TTC549 (cell line): ENCODE measurements around the gene FAM107A.

Source experiments
- FAIRE-seq: peaks from 2 replicates; lab custom pipeline; 2012; peaks lifted over from hg19 to GRCh38; lab: Jason Lieb, UNC

The FAM107A gene

DNA sequence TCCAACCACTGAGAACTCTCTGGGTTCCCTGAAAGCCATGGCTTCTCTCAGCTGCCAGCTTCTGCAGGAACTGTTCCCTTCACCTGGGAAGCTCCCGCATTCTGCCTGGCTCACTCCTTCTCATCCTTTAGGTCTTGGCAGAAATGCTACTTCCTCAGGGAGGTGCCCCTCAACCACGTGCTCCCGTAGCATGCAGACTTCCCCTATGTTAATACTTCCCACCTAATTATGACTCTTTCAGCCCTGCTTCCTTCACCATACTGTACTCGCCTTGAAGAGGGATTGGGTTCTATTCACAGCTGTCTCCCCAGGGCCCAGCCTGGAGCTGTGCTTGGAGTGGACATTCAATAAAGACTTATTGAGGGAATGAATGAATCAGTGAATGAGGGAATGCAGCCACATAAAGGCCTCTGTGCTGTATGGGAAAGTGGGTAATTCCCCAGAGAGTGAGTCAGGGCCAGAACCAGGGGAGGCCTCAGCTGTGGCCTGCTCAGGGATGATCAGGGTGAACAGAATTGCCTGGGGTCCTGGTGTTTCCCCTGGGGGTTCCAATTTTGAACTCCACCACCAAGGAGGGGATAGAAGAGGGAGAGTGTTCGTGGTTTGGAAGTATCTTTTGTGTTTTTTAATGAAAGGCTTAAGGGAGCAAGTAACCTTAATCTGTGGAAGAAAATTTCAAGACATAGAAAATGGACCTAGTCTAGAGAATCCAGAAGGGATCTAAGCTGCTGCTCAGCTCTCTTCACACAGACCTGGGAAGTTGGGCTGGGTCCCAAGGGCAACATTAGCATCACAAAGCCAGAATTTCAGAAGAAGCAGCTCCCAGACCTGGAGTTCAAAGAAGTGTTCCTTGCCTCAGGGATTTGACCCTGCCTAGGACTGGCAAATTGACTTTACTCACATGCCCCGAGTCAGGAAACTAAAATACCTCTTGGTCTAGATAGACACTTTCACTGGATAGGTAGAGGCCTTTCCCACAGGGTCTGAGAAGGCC lies 14.6 kb upstream of the FAM107A start:
- FAIRE-seq, result no peak

DNA sequence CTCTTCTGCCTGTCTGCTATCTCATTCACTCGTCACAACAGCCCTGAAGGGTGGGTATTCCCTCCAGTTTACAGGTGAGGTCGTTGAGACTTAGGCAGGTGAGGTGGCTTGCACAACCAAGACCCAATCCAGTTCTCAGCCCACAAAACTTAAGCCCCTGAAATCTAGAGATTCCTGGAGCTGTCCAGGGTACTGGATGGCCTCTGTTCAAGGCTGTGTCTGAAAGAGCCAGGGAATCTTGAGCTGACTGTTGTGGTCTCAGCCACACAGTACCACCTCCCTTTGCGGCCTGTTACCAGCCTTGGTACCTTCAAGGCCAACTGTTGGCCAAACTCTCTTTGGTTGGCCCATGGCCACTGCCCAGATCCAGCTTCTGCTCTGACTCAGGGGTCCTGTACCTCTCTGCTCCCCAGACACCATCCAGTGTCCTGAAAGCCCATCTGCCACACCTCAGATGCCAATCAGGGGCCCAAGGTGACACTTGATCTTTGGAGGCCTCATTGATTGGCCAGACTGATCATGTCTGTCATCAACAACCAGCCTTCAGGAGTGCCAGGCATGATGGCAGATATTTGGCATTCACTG lies 10.9 kb upstream of the FAM107A start:
- no peak for FAIRE-seq

DNA sequence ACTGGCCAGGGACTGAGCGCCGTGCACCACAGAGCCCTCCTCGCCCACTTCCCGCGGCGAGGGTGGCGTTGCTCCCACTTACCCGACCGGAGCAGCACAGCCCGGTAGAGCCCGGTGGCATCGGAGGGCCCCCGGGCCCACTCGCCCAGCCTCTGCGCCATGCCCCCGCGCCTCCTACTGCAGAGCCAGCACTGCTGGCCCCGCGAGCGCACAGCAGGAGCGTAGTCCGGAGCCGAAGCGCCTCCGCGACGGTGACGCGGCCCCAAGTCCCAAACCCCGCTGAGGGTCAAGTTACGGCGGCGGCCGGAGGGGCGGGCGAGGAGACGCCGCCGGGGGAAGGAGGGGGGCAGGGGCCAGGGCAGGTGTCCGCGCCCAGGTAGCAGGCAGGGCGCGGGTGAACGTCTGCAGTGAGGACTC lies 9.6 kb upstream of the FAM107A start:
- FAIRE-seq, result no peak

DNA sequence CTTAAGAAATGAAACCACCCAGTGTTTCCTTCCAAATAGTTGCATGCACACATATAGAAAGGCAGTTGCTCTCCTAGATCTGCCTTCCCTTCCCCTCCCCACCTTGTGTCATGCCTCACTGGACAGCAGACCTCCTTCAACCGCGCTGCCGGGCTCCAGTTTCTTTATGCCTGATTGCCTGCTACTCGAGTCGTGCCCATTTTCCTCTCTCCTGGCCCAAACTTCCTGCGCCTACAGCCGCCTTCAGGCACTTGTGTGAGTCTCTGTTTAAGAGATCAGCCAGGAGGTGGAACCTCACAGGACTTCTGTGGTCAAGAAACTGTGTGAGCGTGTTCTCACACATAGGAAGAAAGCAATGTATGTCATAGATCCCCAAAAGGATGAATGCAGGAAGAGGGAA lies 8.8 kb upstream of the FAM107A start:
- no peak for FAIRE-seq

DNA sequence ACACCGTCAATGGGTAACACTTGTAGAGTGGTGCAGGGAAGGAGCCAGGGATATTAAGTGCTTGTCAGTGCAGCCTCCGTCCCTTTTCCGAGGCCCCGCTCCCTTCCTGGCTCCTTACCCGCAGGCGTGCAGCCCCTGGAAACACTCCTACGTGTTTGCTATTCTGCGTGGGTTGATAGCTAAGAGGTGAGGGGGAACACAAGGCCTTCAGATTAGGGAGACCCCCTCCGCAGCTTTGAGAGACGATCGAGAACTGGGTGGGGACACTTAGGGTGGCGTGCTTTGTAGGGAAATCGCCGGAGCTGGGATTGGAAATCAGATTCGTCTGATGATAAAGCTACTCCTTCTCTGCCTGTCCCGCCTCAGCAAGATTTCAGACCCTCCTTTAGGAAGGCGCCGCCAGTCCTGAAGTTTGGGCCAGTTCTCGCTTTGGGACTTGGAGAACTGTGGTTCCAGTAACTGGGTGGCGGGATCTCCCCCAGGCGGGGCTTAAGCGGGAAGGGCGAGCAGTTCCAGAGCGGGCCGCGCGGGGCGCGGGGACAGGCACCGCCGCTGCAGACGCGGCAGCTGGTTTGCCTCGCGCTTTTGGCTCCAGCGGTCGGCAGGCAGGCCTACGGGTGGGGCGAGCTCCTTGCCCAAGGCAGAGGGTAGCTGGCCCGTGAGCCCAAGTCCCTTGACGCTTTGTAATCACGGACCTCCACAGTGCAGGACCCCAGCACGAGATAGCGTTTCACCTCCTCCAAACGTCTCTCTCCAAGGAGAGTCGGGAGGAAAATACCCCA lies 8.0 kb upstream of the FAM107A start:
- FAIRE-seq, result no peak

DNA sequence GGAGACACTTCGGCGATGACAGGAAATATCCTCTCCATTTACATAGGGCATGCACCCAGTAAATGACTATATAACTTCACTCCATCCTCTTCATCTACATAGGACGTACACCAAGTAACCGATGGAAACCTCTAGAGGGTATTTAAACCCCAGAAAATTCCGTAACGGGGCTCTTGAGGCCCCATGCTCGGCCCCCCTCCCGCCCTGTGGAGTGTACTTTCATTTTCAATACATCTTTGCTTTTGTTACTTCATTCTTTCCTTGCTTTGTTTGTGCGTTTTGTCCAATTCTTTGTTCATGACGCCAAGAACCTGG lies 7.5 kb upstream of the FAM107A start:
- no peak for FAIRE-seq

DNA sequence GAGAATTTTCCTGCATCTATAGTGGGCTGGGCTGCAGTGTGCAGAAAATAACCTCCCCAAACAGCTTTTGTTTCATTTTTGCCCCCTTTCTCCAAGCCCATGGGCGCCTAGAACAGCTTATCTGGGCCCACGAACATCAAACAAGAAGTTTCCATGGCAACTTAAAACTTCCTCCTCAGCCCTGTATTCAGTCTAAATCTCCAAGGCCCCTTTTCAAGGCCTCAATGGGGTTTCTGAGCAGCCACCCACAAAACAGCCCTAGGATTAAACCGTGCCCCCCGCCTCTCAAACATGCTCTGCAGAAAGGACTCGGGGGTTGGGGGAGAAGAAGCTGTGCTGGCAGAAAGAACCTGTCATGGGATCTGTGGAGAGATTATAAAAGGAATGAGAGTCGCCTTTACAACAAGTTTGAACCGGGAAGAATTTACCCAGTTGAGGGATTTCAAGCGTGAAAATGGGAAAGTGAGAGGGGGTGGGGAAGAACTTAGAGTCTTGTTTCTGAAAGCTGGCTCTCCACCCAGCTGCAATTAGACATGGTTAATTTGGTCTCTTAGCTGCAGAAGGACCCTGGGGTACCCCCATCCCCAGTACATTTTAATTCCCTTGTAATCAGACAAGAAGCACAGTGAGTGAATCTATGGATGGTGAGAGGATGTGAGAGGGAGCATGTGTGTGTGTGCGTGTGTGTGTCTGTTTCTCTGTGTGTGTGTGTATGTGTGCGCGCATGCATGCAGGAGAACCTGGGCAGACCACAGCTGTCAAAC lies 4.3 kb upstream of the FAM107A start:
- no peak for FAIRE-seq

DNA sequence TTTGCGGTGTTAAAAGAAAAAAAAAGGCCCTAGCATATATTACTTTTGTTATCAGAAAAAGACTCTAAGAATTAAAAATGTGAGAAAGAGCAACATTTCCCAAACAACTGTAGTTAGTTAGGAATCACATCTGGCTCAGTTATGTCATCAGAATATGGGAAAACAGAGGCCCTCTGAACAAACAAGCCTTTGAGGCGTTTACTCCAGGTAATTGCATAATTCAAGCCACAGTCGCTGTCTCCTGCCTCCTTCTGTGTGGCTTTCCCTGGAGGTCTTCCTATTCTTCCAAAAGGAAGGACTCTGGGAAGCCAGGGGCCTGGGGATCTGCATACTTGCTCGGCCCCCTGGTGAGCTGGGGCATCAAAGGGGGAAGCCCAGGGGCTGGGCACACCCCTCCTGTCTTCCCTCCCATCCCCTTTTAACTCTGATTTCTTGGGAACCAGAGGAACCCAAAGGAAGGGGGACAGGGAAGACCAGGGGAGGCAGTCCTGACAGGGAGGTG lies 3.7 kb upstream of the FAM107A start:
- FAIRE-seq, result no peak

DNA sequence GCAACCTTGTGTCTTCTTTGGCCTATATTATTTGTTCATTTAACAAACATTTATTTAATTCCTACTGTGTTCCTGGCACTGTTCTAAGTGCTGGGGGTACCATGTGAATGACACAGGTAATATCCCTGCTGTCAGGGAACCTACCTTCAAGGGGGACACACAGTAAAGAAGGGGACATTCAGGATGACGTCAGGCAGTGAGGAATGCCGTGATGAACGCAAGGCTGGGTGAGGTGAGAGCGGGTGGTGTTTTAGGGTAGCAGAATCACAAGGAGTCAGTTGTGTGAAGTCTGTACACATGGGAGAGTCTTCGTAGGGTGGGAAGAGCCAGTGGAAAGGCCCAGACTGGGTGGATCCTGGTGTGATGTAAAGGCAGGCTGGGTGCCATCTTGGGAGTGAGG lies 1.7 kb upstream of the FAM107A start:
- FAIRE-seq, result no peak

DNA sequence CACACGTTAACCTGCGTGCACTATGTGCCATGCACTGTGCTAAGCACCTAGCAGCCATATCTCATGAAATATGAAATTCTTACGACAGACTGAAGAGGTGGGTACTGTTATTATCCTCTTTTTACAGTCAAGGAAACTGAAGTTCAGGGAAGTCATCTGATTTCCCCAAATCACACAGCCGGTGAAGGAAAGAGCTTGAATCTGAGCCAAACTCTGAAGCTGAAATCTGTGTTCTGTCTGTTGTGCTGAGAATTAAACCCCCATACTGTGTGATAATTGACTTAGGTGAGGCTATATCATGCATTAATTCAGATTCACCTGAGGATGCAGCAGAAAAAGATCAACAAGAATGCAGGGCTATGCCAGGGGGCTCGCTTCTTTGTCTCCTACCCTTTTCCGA lies 475 bp downstream of the FAM107A start:
- no peak for FAIRE-seq

DNA sequence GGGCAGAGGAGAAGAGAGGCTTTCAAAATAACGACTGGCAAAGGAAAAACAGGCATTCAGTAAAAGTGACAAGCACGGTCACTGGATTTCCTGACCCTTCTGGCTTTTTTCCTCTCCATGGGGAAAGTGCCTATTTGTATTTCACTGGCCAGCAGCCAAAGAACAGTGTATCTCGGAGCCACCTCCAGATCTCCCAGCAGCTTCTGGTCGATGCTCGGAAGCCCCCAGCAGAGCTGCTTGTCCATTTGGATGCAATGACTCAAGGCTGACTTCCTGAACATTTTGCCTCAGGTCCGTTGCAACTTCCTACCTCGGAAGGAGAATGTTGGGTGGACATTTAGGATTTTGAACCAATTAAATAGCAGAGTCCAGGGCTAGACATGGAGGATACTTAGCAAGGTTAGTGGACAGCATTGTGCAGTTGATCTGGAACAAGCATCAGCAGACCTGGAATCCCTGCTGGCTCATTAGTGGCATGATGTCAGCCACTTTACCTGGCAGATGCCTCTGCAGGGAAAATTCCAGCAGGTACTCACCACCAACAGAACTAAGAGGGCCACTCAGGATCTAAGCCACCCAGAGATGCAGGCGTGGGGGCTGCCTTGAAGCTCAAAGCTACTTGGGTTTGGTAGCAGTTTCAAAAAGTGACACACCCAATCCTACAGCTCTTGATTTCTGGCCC lies 1.1 kb downstream of the FAM107A start:
- FAIRE-seq, result no peak

DNA sequence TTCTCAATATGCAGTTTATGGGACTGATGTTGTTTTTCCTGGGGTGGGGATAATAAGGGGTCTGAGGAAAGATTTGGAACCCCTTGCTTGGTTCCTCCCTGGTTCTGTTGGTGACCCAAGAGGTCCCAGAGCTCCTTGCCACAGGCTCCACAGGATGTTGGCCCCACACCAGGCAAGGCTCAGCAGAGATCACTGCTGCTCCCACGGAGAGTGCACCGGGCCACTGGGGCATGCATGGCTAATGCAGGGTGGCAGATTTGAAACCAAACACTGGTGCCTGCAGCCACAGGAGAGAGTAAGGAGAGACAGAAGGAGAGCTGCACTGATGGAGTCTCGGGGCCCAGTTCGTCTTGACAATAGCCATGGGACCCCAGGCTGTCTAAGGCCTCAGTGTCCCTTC lies 2.5 kb downstream of the FAM107A start:
- FAIRE-seq, result no peak

DNA sequence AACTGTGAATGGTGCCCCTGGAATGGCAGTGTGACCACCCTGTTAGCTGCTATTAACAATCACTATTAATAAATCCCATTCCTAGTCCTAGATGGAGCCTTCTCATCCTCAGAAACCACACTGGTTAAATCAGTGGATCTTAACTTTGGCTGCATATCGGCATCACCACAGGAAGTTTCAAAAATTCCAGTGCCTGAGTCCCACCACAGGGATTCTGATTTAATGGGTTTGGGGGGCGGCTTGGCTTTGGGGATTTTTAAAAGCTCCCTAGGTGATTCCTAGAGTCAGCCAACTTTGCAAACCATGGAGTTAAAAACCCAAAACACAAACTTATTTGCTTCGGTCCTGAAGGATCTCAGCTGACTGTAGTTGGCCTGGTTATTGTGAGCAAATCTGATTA lies 3.1 kb downstream of the FAM107A start:
- no peak for FAIRE-seq

DNA sequence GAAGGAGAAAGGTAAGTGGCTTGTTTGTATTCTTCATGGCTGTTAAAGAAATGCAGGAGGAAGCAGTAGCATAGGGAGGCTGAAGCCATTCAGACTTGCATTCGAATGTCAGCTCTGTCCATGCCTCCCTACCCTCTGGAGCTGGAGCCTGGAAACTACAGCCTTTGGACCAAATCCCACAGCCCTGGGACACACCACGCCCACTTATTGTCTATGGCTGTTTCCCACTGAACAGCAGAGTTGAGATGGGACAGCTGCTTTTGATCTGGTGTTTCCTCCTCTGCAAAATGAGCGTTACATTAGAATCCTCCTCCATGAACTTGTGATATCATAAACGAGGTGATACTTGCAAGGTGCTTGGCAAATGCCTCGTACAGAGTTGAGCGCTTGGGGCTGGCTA lies 3.6 kb downstream of the FAM107A start:
- FAIRE-seq, result no peak

DNA sequence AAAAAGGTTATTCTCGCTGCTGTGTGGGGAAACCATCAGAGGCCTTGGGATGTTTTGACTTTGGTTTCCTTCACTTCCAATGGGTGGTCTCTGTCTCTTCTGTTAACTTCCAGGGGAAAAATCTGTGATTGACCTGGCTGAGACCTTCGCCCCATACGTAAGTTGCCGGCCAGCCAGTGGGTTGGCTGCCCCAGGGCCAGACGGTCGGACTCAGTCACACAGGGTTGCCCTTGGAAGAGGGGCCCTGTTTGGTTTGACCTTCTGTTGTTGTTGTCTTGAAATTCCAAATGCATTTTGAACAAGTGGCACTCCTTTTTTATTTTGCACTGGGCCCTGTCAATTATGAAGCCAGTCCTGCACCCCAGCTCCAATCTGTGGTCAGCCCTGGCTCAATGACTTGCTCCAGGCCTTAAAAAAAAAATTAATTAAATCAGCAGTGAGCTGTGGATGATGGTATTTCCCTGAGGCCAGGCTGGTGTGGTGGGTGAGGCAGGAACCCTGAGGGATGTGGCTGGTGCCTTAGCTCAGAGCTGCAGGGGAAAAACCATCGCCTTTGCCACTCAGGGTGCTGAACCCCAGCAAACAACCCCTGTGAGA lies 4.5 kb downstream of the FAM107A start:
- no peak for FAIRE-seq

DNA sequence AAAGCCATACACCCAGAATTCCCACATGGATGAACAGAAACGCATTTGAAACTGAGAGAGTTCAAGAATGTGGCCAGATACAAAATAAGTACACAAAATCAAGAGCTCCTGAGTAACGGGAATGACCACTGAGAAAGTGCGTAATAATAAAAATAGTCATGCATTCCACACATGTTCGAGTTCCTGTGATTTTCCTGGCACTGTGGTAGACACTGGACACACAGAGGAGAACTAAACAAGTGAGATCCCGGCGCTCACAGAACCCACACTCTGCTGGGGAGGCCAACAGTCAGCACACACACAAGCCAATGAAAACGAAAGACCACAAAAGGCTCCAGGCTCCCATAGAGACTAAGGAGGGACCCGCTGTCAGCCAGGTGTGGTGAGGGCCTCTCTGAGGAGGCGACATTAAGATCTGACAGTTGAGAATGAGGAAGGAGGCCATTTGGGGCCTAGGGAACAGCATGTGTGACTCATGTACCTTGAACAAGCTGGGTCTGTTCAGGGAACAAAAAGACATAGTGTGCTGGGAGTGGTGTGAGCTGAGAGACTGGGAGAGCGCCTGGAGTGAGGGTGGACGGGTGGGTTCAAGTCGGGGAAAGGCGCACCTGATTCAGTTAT lies 5.1 kb downstream of the FAM107A start:
- no peak for FAIRE-seq

DNA sequence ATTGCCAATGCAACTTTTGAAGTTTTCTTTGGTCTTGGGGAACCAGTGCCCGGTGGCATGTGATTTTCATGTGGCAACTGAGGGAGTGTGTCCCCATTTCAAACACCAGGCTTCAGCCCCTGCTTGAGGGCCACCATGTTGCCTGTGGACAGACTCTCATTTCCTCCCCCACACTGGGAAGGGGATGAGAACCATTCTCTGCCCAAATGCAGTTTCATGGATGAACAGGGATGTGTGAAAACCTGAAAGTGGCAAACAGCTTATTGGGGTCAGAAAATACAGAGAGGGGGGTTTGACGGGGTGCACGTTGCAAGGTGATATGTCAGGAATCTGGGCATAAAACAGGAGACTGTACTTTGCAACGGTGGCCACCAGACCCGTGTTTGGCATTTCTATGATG lies 6.3 kb downstream of the FAM107A start:
- FAIRE-seq, result no peak

DNA sequence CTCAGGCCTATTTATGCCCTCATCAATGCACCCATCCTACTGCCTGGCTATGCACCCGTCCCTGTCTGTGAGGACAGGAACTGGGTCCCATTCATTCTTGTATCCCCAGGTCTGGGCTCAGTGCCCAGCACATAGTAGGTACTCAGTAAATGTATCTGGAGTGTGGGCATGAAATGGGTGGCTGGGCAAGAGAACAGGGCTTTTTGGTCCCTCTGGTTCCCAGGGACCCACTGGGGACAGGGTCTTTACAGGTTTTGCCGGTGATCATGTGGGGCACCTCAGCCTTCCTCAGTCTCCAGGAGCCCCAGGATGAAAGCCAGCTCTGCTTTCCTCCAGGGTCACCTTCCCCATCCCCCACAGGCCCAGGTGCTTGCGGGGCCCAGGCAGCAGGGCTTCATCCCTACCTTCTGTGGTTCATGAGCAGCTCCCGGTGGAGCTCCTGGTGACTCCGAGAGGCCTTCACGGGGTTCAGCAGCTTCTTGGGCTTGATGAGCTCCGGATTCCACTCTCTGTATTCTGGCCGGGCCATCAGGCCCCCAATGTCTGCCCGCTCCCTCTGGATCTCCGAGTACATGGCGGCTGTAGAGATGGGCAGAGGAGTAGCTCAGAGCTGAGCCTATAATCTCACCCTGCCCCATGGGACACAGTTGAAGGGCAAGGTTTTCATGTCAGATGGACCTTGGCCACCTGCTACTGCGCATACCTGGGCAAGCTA lies 7.7 kb downstream of the FAM107A start:
- FAIRE-seq, result no peak

DNA sequence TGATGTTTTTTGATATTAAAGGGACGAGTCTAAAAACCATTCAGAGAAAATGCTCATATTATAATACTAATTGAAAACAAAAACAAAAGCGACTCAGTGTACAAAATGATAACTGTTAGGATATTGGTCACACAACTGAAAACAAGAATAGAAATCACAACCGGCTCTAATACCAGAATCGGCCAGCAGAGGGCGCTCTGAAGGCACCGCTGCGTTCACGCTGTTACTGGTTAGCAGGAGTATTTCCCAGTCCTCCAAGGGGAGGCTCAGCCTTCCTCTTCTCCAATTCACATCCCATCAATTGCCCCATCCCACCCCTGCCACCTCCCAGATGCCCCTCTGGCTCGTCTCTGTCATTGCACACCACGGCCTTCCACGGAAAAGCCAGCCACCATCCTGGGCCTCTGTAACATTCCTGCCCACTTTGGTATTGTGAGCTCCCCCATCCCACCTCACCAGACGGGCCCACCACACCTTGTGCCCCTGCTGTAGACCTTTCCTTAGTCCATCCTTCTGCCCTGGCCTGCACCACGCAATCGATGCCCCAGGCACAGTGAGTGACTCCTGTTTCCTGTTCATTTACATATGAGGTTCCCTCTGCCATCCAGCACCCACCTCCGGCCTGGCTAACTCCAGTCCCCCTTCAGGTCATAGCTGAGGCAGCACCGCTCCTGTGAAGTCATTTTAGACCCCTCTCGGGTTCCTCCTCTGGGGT lies 8.5 kb downstream of the FAM107A start:
- peak; percentile 87 for FAIRE-seq

DNA sequence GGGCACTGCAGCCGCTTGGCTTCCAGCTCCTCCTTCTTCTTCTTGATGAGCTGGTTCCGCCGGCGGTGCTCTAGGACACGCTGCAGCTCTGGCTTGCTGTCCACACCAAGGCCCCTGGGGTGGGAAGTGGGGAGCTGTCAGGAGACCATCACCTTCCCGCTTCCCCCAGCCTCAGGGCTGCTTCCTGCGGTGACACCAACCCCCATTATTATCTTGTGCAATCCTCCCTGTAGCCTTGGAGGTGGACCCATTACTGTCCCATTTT lies 10.0 kb downstream of the FAM107A start:
- no peak for FAIRE-seq
